ENCODE measurements around the gene PACRG. TPM values are rescaled to one million over a fixed set of nuclear protein-coding genes. Genes with fewer than 3 reads are reported as not detected.

Gene PACRG
- total and polyA plus RNA-seq, 2 donors (not counting 3 experiments of a cell fraction or from before 2014, with no cell fraction given) = 0.08 TPM; not detected in 1

- H3K36me3 ChIP-seq (ENCODE audit: control insufficient read depth in 2 of 2, extremely low read depth in 1 of 2, insufficient read depth in 2 of 2, low read length in 2 of 2) = no peaks in the 10 kb centered on the region
- dilution Hi-C loops (cut with MboI; ENCODE audit: extremely low pct_ligation_motif_present, low sequenced_read_pairs) (no loop called here), intact Hi-C loops (cut with micrococcal nuclease) (no loop called here)
- BruUV-seq (replicated peaks) = no TSS peak
- TF ChIP-seq EZH2 (IDR thresholded peaks at IDR 0.05; ENCODE audit: borderline replicate concordance, low read depth, low read length, severe bottlenecking) (no peak), JUN (IDR thresholded peaks at IDR 0.05; ENCODE audit: borderline replicate concordance, insufficient read depth, insufficient read length, low read depth) (no peak), MAX (IDR thresholded peaks at IDR 0.05; ENCODE audit: insufficient read depth, insufficient read length) (no peak), FOS (IDR thresholded peaks at IDR 0.05; ENCODE audit: borderline replicate concordance, insufficient read depth, low read length) (no peak), MYC (IDR thresholded peaks at IDR 0.05; ENCODE audit: low read depth, low read length) (no peak)
- CTCF ChIA-PET = no interaction called here
- H3K27ac ChIP-seq (ENCODE audit: insufficient read depth, low read depth, low read length) = no peak overlapping the region
- H3K9me3 ChIP-seq (replicated peaks; ENCODE audit: control insufficient read depth, insufficient read depth, low read length) = no peaks in the 10 kb centered on the region
- no peak for FAIRE-seq
- no peak overlapping the region for H3K4me2 ChIP-seq (ENCODE audit: insufficient read depth, low read length)
- H3K79me2 ChIP-seq (ENCODE audit: control insufficient read depth, insufficient read depth, low read length) = no peaks in the 10 kb centered on the region
- no peaks in the 10 kb centered on the region for H4K20me1 ChIP-seq (replicated peaks; ENCODE audit: control insufficient read depth, extremely low read depth, insufficient read depth, low read length)
- POLR2A ChIA-PET = no interaction called here
- no peak overlapping the region for H2AFZ ChIP-seq (ENCODE audit: low read depth, low read length)
- no peaks in the 10 kb centered on the region for H3K27me3 ChIP-seq (ENCODE audit: control insufficient read depth in 2 of 2, insufficient read depth in 2 of 2, low read length in 2 of 2)
- H3K4me1 ChIP-seq (ENCODE audit: control insufficient read depth, extremely low read depth, insufficient read depth, low read length) = no peaks in the 10 kb centered on the region
- no peak overlapping the region for H3K9ac ChIP-seq (replicated peaks; ENCODE audit: extremely low read depth, insufficient read depth, low read length)
- no peak overlapping the region for H3K4me3 ChIP-seq (replicated peaks in 1 of 3; ENCODE audit: insufficient read depth in 1 of 3, low read depth in 1 of 3, low read length in 3 of 3)
- no peaks in the 10 kb centered on the region for H3K9me1 ChIP-seq (replicated peaks; ENCODE audit: control insufficient read depth, extremely low read depth, insufficient read depth, low read length)
- no peak for DNase-seq (ENCODE audit: low read depth, low spot score)
Measured at GRCh38 chr6:162868397-162868796, 140.6 kb downstream of the PACRG start.

GRCh38 chr6:162871966-162872365 lies 144.2 kb downstream of the PACRG start:
- no peaks in the 10 kb centered on the region for H3K27me3 ChIP-seq (ENCODE audit: control insufficient read depth in 2 of 2, insufficient read depth in 2 of 2, low read length in 2 of 2)
- no TSS peak for BruUV-seq (replicated peaks)
- H3K4me2 ChIP-seq (ENCODE audit: insufficient read depth, low read length) = no peak overlapping the region
- no peak overlapping the region for H3K4me3 ChIP-seq (replicated peaks in 1 of 3; ENCODE audit: insufficient read depth in 1 of 3, low read depth in 1 of 3, low read length in 3 of 3)
- no peaks in the 10 kb centered on the region for H3K9me1 ChIP-seq (replicated peaks; ENCODE audit: control insufficient read depth, extremely low read depth, insufficient read depth, low read length)
- no peaks in the 10 kb centered on the region for H3K36me3 ChIP-seq (ENCODE audit: control insufficient read depth in 2 of 2, extremely low read depth in 1 of 2, insufficient read depth in 2 of 2, low read length in 2 of 2)
- H4K20me1 ChIP-seq (replicated peaks; ENCODE audit: control insufficient read depth, extremely low read depth, insufficient read depth, low read length) = no peaks in the 10 kb centered on the region
- DNase-seq (ENCODE audit: low read depth, low spot score) = no peak
- H2AFZ ChIP-seq (ENCODE audit: low read depth, low read length) = no peak overlapping the region
- no peaks in the 10 kb centered on the region for H3K79me2 ChIP-seq (ENCODE audit: control insufficient read depth, insufficient read depth, low read length)
- no peak overlapping the region for H3K9ac ChIP-seq (replicated peaks; ENCODE audit: extremely low read depth, insufficient read depth, low read length)
- no peaks in the 10 kb centered on the region for H3K4me1 ChIP-seq (ENCODE audit: control insufficient read depth, extremely low read depth, insufficient read depth, low read length)
- H3K27ac ChIP-seq (ENCODE audit: insufficient read depth, low read depth, low read length) = no peak overlapping the region
- no peaks in the 10 kb centered on the region for H3K9me3 ChIP-seq (replicated peaks; ENCODE audit: control insufficient read depth, insufficient read depth, low read length)
- POLR2A ChIA-PET = no interaction called here
- no peak for FAIRE-seq
- intact Hi-C loops (cut with micrococcal nuclease) = no loop called here
- dilution Hi-C loops (cut with MboI; ENCODE audit: extremely low pct_ligation_motif_present, low sequenced_read_pairs) = no loop called here
- CTCF ChIA-PET = no interaction called here
- no peak for TF ChIP-seq CTCF (IDR thresholded peaks at IDR 0.05; ENCODE audit: extremely low read depth in 1 of 2, insufficient read depth in 1 of 2, low read depth in 1 of 2, low read length in 2 of 2)
- no peak for TF ChIP-seq POLR2AphosphoS5 (IDR thresholded peaks at IDR 0.05; ENCODE audit: insufficient read depth, low read depth, low read length)
- no peak for TF ChIP-seq FOS (IDR thresholded peaks at IDR 0.05; ENCODE audit: borderline replicate concordance, insufficient read depth, low read length)
